Activated T-cell treated with anti-CD3 and anti-CD28 coated beads, Interleukin-2, amount 50 U/mL, for 4 hours (primary cell): ENCODE measurements around the gene CIB1. TPM values are rescaled to one million over a fixed set of nuclear protein-coding genes. Genes with fewer than 3 reads are reported as not detected.
"Not testable (repeated sequence)": the region's sequence is repeated elsewhere in the genome, so short reads cannot be mapped to it uniquely, and the experiment has no call there.

ENCODE experiments used
- ATAC-seq, 2 donors: fragments of 200-7000 bp; cut with Tn5 transposase; one replicate each; pipeline ENCODE4 v1.10.0; 2021
- DNase-seq: peaks from one replicate; pipeline ENCODE4 v3.0.0-alpha.2; 2020
- H3K27me3 Mint-ChIP-seq: one replicate; pipeline ENCODE4 v1.8.0; 2021; ENCODE audit warnings: low read depth, mixed read lengths
- H3K36me3 Mint-ChIP-seq: one replicate; pipeline ENCODE4 v1.8.0; 2022; ENCODE audit warnings: mixed read lengths; ENCODE audit not compliant: insufficient read depth
- H3K4me1 Mint-ChIP-seq: one replicate; pipeline ENCODE4 v1.8.0; 2021; ENCODE audit warnings: low read depth, mixed read lengths
- H3K4me3 Mint-ChIP-seq: one replicate; pipeline ENCODE4 v1.8.0; 2021; ENCODE audit warnings: mild to moderate bottlenecking, moderate library complexity, mixed read lengths
- H3K9me3 Mint-ChIP-seq: one replicate; pipeline ENCODE4 v1.8.0; 2021; ENCODE audit warnings: mixed read lengths
- total RNA-seq, 3 donors: library from RNA; stranded (reverse); gene quantifications; one replicate each; pipeline ENCODE4 v1.2.1, GENCODE V29; 2021

Gene CIB1
- total RNA-seq, 3 donors from 2014 or later, result 130 to 158 (median 151) TPM

DNA sequence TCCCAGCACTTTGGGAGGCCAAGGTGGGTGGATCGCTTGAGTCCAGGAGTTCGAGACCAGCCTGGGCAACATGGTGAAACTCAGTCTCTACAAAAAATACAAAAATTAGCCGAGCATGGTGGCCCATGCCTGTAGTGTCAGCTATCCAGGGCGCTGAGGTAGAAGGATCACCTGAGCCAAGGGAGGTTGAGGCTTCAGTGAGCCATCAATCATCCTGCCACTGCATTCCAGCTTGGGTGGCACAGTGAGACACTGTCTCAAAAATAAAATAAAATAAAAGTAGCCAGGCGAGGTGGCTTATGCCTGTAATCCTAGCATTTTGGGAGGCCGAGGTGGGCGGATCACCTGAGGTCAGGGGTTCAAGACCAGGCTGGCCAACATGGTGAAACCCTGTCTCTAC lies 45.7 kb downstream of the CIB1 start:
- not testable (repeated sequence) for H3K36me3 Mint-ChIP-seq, H3K9me3 Mint-ChIP-seq, H3K4me3 Mint-ChIP-seq, H3K27me3 Mint-ChIP-seq, ATAC-seq, DNase-seq
- H3K4me1 Mint-ChIP-seq, result peaks cover 27% of the 10 kb centered on the region

DNA sequence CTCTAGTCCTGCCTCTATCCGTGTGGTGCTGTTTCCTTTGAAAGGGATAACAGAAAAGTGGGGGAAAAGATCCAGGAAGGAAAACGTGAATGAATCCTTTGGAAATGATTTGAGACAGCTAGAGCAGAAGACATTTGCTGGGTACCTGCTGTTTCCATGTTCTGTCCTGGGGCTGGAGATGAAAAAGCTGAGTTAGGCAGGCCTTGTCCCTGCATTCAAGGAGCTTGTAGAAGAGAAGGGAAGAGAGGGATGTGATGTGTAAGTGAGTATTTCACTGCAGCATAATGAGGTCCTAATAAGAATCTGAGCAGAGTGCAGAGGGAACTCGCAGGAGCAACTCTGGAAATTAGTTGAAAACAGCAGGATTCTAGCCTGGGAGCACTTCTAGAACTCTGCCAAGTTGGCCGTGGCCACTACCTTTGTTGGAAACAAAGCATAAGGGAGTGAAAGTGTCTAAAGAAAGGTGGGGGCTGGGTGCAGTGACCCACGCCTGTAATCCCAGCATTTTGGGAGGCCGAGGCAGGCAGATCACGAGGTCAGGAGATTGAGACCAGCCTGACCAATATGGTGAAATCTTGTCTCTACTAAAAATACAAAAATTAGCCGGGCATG lies 46.4 kb downstream of the CIB1 start:
- ATAC-seq (no peak), DNase-seq (no peak)
- Mint-ChIP-seq H3K36me3 (no peaks in the 10 kb centered on the region), H3K9me3 (no peaks in the 10 kb centered on the region), H3K27me3 (no peaks in the 10 kb centered on the region), H3K4me3 (no peak overlapping the region), H3K4me1 (peaks cover 22% of the 10 kb centered on the region)

DNA sequence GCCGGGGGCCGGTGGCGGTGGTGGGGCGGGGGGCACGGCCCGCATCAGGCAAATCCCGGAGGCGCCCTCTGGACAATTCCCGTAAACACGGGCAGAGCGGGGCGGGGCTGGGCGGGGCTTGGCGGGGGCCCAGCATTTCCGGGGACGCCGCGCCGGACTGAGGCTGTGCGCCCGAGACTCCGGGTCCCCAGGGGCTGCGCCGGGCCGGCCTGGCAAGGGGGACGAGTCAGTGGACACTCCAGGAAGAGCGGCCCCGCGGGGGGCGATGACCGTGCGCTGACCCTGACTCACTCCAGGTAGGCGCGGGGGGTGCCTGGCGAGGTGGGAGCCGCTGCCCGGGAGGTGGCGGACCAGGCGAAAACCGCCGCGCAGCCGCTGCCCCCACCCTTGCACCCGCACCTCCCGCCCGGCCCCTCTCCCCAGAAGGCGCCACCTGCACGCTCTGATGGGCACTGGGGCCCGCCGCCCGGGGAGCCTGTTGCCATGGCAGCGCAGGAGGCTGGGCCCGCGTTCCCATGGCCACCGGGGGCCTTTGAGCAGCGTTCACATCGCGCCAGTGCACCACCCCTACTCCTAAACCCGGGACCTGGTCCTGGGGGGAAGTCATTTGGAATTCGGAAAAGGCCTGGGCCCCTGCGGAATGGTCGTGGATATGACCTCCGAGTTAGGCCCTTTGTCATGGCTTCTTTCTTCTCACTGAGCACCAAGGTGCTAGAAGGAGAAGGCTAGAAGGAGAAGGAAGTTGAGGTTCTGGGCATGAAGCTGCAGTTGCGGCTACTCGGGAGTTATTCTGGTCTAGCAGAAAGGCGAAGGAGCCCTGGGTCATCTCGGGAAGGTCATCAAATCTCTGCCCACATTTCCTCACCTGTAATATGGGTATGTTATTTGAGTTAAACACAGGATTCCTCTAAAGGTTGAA lies 48.7 kb downstream of the CIB1 start:
- no peaks in the 10 kb centered on the region for H3K36me3 Mint-ChIP-seq
- DNase-seq (peak; percentile 36), ATAC-seq (peak; percentile 82 to 90)
- H3K4me1 Mint-ChIP-seq, result peaks cover 12% of the 10 kb centered on the region
- no peaks in the 10 kb centered on the region for H3K27me3 Mint-ChIP-seq
- no peaks in the 10 kb centered on the region for H3K9me3 Mint-ChIP-seq
- peak overlapping the region; percentile 84 for H3K4me3 Mint-ChIP-seq

DNA sequence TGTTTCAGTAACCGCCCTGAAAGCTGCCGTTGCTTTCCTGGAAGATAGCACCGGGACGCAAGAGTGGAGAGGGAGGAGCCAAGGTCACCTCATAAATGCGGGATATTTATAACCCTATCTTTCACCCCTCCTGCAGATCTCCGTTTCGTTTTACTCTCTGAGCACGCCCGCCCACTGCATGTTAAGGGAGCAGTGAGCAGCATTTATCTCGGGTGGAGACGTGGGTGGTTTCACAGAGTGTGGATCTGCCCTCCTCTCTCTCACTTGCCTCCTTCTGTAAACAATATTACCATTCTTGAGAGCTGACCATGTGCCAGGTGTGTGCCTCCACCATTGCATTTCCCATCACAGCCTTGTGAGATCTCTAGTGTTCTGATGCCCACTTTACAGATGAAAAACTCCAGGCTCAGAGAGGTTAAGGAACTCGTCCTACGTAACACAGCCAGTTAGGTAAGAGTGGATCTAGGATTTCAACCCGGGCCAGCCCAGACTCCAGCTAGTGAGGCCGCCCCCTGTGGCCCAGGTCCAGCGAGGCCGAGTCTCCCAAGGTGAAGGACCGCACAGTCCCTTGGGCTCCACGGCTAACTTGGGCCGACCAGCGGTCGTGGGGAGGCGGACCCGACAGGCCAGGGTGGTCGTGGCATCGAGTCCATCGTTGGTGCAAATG lies 49.5 kb downstream of the CIB1 start:
- no peaks in the 10 kb centered on the region for H3K36me3 Mint-ChIP-seq
- ATAC-seq (peak; percentile 55 to 63), DNase-seq (peak; percentile 26)
- peaks cover 16% of the 10 kb centered on the region for H3K4me1 Mint-ChIP-seq
- H3K4me3 Mint-ChIP-seq, result peak overlapping the region; percentile 76
- no peaks in the 10 kb centered on the region for H3K27me3 Mint-ChIP-seq
- H3K9me3 Mint-ChIP-seq, result no peaks in the 10 kb centered on the region

DNA sequence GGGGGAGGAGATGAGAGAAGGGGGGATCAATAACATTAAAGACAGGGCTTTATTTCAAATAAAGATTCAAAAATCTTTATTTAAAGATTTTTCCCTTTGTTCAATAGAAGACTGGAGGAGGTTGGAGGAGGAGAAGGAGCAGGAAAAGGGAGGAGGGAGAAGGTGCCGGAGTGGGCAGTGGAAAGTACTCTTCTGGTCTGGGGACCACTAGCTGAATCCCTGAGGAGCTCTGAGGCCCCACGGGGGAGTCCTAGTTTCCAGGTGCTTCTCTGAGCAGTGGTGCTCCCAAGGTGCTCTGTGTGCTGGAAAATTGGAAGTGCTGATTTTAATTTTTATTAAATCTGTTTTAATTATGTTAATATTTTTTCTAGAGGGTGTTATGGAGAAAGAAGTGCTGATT lies 52.0 kb downstream of the CIB1 start:
- DNase-seq, result no peak
- H3K27me3 Mint-ChIP-seq, result peaks cover 3% of the 10 kb centered on the region
- H3K4me3 Mint-ChIP-seq, result no peak overlapping the region
- H3K4me1 Mint-ChIP-seq, result peaks cover 27% of the 10 kb centered on the region
- H3K9me3 Mint-ChIP-seq, result no peaks in the 10 kb centered on the region
- no peaks in the 10 kb centered on the region for H3K36me3 Mint-ChIP-seq
- no peak for ATAC-seq

Other genes starting within 250 kb of the CIB1 start
- gene ZNF710, start 232.6 kb downstream of the CIB1 start, total RNA-seq, result 10 to 100 TPM; 21.7 to 28.2 (median 25.0) TPM
- gene IDH2, start 131.5 kb downstream of the CIB1 start, total RNA-seq, result 10 to 100 TPM; 32.8 to 45.1 (median 43.3) TPM
- gene SEMA4B, start 32.6 kb downstream of the CIB1 start, total RNA-seq, result 1 to 10 TPM; 4.7 to 8.2 (median 7.7) TPM
- 10 to 100 TPM; 11.4 to 12.9 (median 11.9) TPM for gene GDPGP1, start 268 bp upstream of the CIB1 start, total RNA-seq
- under 1 TPM in 2 of 3 donors, not detected in 1; 0.19 to 0.95 TPM for gene TTLL13, start 15.6 kb upstream of the CIB1 start, total RNA-seq
- 10 to 100 TPM; 36.9 to 38.0 (median 37.1) TPM for gene NGRN, start 31.7 kb upstream of the CIB1 start, total RNA-seq
- 1 to 10 TPM in 2 of 3 donors, under 1 TPM in 1; 0.46 to 1.2 (median 1.0) TPM for gene ZNF774, start 118.3 kb upstream of the CIB1 start, total RNA-seq
- gene IQGAP1, start 154.3 kb upstream of the CIB1 start, total RNA-seq, result 10 to 100 TPM; 83.1 to 96.0 (median 91.4) TPM